Fibroblast of skin of right quadriceps (primary cell): ENCODE results near the gene ETDC.
"Not testable (repeated sequence)": the region's sequence is repeated elsewhere in the genome, so short reads cannot be mapped to it uniquely, and the experiment has no call there.

Source experiments
- DNase-seq: peaks from one replicate; pipeline ENCODE4 v3.0.0-alpha.2; 2013

ETDC gene

DNA sequence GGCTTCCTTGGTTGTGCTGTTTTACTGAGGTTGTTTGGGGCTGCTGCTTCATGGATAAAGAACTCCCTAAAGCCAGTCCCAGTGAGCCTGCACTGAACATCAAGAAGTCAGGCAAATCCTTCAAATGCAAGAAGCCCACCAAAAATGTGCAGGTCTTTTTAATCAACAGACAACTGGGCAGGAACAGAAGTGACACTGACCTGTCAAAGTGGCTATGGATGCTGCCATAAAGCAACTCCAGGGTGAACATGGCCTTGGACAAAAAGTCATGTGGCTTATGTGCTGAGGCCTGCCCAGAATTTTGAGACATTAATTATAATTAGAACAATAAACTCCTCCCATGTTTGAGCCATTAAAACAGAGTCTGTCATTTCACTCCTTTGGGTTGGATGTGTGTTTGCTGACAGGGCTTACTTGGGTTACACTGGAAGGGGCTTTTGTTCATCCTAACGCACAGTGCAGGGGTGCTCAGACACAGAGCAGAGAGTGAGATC lies at the start of gene ETDC:
TSS of gene ETDC (plus strand) at position 51 of the 494 bp plus-strand sequence. CDS start at position 51, 0 bp downstream.
- no peak for DNase-seq

DNA sequence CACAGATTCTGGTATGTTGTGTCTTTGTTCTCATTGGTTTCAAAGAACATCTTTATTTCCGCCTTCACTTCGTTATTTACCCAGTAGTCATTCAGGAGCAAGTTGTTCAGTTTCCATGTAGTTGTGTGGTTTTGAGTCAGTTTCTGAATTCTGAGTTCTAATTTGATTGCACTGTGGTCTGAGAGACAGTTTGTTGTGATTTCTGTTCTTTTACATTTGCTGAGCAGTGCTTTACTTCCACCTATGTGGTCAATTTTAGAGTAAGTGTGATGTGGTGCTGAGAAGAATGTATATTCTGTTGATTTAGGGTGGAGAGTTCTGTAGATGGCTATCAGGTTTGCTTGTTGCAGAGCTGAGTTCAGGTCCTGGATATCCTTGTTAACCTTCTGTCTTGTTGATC lies 48.3 kb upstream of the ETDC start:
- DNase-seq: not testable (repeated sequence)

DNA sequence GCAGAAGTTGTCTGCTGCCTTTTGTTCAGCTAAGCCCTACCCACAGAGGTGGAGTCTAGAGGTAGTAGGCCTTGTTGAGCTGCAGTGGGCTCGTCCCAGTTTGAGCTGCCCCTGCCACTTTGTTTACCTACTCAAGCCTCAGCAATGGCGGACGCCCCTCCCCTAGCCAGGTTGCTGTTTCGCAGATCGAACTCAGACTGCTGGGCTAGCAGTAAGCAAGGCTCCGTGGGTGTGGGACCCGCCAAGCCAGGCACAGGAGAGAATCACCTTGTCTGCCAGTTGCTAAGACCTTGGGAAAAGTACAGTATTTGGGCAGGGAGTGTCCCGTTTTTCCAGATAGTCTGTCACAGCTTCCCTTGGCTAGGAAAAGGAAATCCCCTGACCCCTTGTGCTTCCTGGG lies 45.9 kb upstream of the ETDC start:
- not testable (repeated sequence) for DNase-seq

DNA sequence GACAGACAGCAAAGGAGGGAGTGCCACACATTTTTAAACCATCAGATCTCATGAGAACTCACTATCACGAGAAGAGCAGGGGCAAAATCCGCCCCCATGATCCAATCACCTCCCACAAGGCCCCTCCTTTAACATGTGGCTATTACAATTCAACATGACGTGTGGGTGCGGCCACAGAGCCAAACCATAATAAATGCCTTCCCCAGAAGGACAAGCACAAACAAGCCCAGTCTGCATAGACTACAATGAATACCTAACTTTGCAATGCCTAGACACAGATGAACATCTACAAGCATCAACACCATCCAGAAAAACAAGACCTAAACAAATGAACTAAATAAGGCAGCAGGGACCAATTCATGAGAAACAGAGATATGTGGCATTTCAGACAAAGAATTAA lies 45.1 kb upstream of the ETDC start:
- DNase-seq: no peak

DNA sequence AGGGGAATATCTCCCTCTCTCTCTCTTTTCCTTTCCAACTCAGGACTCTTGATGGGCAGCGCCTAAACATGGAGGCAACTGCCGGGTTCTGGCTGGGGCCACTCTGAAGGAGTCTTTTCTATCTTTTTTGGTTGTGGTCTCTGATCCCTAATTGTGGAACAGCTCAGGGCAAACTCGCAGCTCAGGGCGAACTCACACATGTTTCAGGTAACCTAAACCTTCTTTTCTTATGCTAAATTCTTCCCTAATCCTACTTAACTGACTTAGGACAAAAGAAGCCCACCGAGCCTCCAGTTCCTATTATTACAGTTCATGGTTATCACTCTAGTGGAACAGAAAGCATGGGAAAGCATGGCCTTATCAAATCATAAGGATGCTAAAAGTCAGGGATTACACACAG lies 36.1 kb upstream of the ETDC start:
- no peak for DNase-seq

DNA sequence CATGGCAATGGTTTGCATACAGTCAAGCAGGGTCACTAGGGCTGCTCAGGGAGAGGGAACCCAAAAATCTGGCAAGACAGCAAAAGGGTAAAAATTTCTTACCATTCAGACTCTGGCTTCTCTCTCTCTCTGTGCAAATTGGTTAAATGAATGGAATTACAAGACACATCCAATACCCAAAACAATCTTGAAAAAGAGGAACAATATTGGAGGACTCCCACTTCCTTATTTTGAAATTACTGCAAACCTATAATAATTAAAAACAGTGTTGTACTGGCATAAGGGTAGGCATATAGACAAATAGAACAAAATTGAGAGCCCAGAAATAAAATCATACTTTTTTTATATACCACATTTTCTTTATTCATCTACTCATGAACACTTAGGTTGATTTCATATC lies 33.3 kb upstream of the ETDC start:
- no peak for DNase-seq

DNA sequence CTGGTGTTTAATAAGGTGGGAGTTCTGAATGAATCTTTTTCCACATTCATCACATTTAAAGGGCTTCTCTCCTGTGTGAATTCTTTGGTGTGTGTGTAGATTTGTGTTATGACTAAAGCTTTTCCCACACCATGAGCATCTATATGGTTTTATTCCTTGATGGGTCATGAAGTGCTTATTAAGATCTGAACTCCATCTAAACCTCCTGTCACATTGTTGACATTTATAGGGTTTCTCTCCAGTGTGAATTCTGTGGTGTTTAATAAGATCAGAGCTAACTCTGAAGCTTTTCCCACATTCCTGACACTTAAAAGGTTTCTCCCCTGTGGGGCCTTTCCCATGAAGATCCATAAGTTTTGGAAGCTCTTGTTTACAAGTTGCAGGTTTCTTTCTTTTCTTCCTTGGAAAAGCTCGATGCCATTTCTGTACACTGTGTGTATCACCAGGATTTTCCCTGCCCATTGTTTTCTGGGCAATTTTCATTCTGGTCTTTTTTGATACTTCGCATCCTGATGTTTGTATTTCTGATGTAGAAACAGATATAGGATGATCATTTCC lies 21.9 kb upstream of the ETDC start:
- DNase-seq: no peak

DNA sequence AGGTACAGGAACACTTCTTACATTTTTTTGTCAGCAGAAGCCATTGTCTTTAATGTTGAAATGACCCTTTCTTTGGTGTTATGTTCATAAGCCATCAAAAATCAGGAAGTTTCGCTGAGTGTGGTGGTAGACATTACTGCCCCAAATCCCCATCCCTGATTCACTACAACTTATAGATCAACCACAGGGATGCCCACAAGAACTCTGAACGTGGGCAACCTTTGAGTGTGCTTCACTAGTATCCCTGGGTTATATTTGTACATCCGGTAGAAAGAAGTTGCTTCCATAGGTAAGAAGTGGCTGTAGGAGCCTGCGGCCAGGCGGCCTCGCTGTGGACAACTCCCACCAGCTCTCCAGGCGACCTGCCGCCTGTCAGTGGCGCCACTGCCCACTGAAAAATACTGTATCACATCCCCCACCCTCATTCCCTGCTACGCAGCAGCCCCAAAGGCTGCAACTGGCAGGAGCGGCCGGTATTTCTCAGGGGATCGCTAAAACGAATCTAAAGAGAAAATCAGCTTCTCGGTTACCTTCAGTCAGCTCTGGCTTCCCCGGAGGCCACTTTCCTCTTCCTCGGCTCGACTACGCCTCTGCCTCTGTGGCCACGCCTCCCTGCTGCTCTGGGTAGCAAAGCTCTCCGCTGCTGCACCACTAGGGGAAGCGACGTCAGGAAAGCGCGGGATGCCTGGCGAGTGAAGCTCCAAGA lies 13.9 kb upstream of the ETDC start:
- peak; percentile 32 for DNase-seq

DNA sequence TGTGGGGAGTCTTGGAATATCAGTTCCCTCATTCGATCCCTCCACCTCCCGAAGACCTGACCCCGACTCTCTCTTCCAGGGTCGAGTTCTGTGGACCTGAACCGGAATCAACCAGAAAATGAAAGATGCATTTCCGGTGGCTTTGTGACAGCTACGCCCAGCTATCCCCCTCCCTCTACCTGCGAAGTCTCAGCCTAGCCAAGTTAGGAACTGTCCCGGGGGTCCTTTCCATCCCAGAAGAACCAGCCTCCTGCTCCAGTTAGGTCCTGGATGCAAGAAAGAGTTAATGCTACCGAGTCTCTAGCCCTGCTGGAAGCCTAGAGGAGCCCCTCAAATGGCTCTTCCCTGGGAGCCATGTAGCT lies 13.4 kb upstream of the ETDC start:
- DNase-seq: no peak

DNA sequence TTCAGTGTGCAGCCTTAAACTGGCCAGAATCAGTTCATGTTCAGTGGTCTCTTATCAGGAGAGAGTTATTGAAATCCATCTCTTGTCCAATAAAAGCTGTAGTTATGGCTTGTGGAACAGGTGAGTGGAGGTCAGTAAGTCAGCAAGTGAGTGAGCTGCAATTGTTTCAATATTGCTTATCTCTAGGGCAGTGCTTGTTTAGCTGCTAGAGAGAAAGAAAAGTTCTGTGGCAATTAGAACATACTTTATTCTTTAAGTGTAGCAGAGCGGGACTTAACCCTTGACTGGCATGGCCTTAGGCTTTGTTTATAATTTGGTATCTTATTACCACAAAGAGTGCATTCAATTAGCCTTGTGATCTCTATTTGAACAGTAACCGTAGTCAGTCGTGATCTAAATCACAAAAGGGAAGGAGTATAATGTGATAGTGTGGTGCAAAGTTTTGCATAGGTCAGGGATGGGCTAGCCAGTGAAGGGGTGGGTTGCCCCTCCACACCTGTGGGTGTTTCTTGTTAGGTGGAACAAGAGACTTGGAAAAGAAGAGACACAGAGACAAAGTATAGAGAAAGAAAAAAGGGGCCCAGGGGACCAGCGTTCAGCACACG lies 6.9 kb upstream of the ETDC start:
- DNase-seq: no peak

DNA sequence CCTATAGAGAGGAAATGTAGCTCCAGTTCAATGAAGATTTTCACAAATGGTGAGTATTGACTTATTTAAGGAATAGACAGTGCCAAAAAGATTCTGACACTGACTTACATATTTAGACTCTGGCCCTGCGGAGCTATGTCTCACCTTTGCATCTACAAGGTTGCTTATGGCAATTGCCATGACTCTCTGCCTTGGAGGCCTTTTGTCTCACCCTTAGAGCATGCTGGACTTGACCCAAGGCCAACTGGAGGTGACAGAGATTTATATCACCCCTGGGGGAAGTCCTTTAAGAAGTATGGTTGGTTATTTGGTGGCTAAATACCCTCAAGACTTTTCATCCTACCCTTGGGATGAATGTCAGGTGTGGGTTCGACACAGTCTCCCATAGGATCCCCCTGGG lies 4.5 kb upstream of the ETDC start:
- no peak for DNase-seq

DNA sequence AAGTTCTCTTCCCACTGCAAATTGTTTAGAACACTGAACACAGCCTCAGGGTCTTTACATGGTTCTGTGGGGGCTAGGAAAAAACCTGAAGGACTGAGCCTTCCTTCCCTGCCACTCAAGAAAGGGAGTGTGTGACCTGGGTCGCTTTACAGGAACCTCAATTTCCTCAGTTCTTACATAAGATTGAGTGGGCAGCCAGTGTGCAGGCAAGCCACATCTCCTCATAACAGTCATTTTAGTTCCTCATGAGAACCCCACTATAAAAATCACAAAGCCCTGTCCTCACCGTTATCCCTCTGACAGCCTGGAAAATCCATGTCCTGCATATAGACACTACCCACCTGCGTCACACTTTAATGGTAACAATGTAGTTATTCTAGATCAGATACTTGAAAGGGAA lies 2.1 kb upstream of the ETDC start:
- no peak for DNase-seq

DNA sequence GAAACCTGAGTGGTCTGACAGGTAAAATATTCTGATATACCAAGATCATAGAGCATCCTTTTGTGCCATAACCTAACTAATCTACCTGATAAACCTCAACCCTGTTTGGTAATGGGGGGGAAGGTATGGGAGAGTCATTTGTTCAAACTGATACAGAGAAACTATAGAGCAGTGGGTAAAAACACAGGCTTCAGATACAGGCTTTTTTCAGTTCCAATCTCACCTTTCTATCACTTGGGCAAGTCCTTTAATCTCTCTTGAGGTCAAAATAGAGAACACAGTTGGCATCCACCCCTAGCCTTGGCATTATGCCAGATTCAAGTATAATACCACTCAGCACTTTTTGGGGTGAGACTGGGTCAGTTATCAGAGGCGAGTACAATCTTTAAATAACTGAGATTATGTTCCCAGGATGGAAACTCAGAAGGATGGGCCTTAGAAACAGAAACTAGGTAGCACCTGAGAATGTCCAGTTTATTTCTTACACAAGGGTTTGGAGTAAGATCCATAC lies 880 bp upstream of the ETDC start:
- DNase-seq: no peak

DNA sequence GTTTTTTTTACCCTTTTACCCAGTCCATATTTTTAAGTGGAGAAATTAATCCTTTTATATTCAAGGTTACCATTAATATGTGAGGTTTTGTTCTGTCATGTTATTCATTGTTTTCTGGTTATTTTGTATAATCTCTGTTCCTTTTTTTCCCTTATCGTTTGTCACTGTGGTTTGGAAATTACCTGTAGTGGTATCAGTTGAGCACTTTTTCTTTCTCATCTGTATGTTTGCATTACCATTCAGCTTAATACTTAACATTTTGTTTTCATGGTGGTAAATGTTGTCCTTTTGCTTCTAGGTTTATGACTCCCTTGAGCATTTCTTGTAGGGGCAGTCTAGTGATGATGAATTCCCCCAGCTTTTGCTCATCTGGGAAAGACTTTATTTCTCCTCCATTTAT lies 6.6 kb downstream of the ETDC start:
- DNase-seq: no peak

DNA sequence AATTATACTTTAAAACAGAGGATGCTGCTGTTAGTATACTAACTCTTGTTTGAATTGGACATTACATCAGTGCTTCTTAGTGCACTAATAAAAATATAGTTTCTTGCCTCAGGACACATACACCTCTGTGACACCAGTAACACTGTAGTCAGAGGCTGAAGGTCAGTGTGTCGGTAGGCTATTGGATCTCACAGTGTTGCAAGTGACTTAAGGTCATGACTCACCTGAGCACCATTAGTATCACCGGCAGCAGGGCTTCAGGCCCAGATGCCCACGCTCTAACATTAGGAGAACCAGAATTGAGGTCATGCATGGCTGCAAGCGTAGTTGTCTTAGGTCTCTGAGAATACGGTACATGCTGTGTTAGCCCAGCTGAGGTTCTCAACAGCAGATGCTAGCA lies 15.2 kb downstream of the ETDC start:
- no peak for DNase-seq

DNA sequence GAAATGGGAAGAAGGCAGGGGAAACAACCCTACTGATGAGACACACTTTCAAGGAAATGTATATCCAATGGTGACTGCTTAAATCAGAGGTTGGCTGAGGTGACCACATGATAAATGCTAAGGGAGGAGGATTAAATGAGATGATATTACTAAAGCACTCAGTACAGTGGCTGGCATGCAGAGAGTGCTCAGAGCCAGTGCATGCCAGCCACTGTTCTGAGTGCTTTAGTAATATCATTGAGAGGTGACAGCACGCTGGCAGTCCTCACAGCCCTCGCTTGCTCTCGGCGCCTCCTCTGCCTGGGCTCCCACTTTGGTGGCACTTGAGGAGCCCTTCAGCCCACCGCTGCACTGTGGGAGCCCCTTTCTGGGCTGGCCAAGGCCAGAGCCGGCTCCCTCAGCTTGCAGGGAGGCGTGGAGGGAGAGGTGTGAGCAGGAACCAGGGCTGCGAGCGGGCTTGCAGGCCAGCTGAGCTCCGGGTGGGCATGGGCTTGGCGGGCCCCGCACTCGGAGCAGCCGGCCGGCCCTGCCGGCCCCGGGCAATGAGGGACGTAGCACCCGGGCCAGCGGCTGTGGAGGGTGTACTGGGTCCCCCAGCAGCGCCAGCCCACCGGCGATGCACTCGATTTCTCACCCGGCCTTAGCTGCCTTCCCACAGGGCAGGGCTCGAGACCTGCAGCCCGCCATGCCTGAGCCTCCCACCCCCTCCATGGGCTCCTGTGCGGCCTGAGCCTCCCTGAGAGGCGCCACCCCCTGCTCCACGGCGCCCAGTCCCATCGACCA lies 15.9 kb downstream of the ETDC start:
- not testable (repeated sequence) for DNase-seq

DNA sequence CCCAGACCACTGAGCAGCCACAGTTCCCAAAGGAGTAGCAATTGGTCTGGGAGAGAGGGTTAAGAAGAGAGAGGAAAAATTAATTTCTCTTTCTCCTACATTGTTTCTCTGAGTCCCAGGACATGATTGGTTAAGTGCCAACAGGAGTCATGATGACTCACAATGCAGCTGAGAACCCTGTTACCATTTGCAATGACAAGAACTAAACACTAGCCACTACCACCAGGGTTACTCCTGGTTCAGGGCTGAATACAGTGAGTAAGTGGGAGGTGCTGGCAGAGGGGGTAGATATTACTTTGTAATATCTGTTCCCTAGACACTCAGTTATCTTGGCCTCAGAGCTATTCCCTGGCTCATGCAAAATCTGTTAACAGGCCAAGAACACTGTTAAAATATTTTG lies 18.0 kb downstream of the ETDC start:
- DNase-seq: peak; percentile 82

DNA sequence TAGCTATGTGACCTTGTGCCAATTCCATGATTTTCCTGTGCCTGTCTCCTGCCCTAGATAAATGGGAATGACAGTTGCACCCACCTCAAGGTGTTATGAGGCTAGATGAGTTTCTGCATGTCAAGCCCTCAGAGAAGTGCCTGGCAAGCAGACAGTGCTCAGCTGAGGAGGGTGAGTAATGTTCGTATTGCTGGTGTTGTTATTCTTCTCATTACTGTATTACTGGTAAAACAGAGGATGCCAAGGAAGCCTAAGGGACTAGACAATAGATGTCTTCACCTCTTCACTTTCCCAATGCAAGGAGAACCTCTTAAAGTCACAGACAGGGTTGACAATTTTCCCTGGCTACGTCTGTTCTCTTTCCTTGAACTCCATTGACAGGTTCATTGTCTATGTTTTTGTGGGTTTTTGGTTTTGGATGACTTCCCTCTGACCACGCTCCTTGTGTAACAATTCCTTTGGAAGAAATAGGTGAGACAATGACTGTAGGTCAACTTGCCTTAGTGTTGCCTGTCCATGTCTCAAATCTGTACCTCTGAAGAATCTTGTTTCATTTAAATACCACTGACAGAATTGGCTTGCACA lies 19.2 kb downstream of the ETDC start:
- no peak for DNase-seq

DNA sequence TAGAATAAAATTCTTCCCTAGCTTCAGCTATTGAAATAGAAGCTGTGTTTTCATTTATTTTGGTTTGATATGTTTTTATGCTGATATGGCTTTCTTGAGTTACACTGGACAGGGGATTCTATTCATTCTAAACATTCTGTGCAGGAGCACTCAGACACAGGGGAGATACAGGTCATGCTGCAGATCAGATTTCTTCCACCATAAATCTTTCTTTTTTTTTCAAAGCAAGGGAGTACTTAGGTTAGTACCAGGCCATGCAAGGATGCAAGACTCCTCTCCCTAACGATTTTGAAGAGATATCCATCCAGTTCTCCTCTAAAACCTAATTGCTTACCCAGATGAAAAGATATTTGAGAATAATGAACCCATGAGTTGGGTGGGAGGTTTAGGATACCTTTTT lies 21.4 kb downstream of the ETDC start:
- DNase-seq: no peak

DNA sequence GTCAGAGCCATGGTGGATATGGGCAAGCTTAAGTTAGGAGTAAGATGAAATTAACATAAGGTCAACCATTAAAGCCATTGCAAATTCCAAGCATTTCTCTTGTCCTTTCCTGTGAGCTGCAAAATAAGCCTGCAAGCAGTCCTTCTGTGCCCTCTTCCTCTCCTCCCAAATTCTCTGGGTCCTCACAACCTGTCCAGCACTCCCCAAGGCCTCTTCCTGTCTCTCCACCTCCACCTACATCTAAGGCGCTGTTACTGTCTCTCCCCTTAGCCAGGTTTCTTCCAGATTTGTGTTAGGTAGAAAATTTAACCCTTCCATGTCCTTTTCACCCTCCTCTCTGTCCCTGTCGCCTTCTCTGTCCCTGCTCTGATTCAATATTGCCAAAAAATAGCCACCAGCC lies 22.2 kb downstream of the ETDC start:
- DNase-seq: no peak

DNA sequence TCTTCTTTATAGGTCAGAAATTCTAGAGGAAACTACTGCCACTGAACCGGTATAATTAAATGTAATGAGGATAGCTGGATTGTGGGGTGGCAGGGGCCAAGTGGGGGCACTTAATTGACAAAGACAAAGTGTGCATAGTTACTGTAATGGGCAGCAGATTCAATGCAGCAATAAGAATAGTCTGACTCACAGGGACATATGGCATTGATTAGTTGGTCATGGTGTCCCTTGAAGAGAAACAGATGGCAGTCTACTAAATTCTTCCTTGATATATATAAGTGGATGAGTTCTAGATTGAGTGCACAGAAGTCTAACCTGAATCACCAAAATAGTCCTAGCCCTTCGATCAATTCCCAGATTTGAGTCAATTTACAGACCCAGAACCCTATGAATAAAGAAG lies 31.6 kb downstream of the ETDC start:
- peak; percentile 78 for DNase-seq

DNA sequence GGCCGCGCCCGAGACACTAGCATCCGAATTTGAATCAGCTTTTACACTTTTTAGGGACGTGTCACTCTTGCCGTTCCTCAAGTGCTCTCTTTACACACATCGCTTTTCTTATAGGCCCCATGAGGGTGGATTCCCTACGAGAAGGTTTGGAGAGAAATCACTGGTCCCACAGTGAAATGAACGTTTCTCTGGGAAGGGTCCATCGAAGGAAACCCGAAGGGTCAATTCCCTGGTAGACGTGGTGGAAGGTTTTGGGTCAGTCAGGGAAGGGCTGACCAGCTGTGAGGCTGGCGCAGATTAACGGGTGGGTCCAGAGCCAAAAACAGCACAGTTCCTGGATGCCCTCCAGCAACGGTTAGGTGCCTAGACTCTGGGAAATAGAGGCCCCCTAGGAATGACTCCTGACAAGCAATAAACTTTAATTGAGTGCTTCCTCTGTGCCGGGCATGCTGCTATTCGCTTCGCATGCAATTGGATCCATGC lies 35.9 kb downstream of the ETDC start:
- DNase-seq: peak; percentile 74

DNA sequence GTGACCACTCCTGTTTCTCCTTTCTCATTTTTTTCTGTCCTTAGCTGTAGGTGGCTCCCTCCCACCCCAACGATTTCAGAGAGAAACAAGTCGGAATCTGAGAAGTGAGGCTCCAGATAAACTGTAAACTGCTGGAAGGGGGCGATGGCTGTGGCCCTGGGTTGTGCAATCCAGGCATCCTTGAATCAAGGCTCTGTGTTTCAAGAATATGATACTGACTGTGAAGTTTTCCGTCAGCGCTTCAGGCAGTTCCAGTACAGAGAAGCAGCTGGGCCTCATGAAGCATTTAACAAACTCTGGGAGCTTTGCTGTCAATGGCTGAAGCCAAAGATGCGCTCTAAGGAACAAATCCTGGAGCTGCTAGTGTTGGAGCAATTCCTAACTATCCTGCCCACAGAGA lies 37.7 kb downstream of the ETDC start:
- no peak for DNase-seq
